Superior temporal gyrus (tissue), 1 donor: ENCODE data around the gene CSF3R.

Source experiments
- DNase-seq: peaks from one replicate; pipeline ENCODE4 v3.0.0-alpha.2; 2016; ENCODE audit errors: extremely low spot score

The CSF3R gene

DNA sequence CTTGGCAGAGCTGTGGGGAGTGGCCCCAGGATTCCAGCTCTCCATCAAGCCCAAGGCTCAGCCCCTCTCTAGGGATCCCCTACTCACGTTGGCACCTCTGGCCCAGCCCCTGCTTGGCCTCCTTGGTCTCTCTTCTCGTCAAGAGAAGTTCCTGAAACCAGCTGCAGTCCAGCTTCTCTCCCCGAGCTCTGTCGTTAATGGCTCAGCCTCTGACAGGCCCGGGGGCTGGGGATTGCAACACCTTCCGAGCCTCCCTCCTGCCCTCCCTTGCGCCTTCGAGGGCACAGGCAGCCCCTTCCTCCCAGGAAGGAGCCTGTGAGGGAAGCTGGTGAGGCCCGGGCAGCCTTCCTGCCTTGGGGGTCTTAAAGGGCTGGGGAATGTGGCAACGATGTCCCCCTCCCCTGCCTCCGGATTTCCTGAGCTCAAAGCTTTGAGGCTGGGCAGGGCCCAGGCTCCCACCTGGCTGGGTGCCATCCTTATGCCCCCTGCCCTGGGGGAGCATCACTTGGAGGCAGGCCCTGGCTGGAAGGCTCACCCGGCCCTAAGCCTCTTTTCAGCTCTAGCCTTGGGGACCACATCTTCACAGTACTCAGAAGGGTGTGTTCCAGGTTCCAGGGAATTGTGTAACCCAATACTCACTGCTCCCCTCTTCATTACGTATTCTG is at the start of gene CSF3R:
CSF3R (minus strand) TSS at position 190 of the 665 bp plus-strand sequence. CDS start 3,417 bp downstream, outside the sequence.
- no peak for DNase-seq

DNA sequence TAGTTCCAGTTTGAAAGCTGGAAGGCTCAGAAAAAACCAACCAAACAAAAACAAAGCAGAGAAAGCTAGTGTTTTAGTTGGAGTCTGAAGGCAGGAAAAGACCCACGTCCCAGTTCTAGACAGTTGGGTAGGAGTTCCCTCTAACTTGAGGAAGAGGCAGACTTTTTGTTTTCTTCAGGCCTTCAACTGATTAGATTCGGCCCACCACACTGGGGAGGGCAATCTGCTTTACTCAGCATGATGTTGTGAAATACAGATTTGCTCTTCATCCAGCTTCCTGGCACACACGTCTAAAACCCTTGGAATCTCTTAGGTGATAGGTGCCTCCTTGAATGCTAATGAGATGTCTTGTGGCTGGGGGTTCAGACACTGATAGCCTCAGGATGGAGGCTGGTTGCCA is 49.1 kb upstream of the CSF3R start:
- DNase-seq: no peak

DNA sequence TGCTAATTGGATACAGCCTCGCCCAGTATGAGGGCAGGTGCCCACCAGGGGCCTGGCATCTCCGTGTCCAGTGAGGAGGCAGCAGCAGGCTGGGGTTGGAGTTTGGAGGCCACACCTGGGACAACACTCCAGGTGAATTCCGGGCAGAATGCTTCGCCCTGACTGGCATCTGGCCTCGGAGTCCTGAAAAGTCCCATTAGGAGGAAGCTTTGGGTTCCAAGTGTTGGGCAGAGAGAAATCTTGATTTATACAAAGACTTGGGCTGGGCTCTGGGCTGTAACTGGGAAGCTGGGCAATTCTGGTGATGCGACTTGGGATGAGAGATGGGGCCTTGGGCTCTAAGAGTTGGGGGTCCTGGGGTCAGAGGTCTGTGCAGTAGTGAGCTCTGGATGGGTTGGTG is 48.1 kb upstream of the CSF3R start:
- DNase-seq: no peak

DNA sequence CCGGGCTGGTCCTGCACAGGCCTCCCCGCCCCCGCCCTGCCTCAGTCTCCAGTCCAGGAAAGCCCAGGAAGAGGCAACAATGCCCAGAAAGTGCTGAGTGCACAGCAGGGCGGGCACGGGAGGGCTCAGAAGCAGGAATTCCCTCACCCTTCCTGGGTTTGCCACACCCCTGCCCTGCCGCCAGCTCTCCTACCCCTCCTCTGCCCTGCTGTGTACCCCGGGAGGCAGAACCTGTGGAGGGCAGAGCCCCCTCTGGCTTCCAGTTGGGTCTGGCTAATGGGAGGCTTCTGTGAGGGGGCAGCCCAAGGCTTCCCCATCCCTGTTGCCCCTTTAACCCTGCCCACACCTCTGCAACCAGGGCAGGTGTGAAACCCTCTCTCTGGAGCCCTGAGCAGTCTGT is 47.5 kb upstream of the CSF3R start:
- no peak for DNase-seq

DNA sequence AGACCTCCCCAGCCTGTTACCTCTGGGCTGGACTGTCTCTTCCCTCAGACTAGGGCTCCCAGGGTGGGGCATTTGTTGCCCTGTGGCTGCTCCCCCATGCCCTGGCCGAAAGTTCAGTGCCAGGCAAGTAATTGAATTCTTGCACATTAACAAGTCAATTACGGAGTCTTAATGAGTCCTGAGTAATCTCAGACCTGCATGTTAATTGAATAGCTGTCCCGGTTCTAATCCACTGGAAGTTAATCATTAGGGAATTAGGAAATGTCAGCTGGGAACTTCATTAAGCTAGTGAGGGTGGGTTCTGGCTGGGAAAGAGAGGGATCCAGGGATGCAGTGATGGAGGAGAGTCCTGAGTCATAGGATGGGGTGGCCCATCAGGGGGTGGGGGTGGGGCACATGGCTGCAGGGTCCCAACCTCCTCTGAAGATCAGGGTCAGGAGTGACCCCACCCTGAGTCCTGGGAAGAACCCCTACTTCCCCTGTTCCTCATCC is 47.1 kb upstream of the CSF3R start:
- no peak for DNase-seq

DNA sequence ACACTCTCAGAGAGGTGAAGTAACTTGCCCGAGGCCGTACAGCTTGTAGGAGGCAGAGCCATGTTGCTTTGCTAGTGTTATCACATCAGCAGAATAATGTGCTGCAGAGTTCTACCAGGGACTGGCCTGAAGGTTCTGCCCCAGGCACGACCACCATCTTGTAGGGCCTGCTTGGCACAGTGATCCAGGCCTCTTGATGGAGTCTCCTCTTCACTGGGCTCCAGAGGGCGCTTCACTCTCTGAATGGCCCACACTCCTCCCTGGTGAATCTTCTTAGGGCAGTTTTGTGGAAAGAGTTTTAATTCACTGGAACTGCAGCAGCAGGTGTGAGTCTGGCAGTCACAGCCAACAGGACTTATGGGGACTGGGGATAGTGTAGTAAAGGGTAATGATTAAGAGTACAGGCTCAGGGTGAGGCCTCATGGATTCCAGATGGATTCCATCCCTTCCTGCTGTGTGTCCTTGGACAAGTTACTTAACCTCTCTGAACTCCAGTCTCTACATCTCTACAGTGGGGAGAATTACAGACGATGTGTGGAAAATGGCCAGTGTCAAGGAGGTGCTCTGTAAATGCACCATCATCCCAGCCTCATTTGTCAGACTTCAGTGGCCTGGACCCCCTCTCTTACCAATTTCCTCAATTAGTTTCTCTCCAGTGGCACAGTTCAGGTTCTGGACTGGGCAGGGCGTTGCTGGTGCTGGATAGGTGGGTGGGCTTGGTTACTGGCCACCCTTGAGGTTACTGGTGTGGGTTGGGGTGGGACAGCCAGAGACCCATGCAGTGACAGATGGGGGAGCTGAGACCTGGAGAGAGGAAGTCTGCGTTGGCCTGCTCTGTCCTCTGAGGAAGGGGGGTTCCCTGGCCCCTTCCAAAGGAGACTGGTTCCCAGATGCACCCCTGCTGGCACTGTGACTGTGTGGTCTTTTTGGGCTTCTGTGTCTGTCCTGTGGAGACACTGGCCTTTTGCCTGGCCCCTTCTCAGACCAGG is 45.9 kb upstream of the CSF3R start:
- DNase-seq: no peak

DNA sequence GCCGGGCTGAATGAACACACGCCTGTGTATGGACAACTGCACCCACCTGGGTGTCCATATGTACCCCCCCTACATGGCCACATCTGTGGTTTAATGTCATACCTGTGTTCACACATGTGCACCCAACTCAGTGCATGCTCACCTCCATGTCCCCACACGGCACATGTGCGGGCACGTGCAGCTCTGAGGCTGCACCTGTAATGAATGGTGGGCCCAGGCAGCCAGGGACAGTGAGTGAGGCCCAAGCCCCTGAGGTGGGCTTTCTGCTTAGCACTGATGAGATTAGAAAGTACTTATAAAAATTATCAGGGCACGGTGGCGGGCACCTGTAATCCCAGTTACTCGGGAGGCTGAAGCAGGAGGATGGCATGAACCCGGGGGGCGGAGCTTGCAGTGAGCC is 42.5 kb upstream of the CSF3R start:
- DNase-seq: no peak

DNA sequence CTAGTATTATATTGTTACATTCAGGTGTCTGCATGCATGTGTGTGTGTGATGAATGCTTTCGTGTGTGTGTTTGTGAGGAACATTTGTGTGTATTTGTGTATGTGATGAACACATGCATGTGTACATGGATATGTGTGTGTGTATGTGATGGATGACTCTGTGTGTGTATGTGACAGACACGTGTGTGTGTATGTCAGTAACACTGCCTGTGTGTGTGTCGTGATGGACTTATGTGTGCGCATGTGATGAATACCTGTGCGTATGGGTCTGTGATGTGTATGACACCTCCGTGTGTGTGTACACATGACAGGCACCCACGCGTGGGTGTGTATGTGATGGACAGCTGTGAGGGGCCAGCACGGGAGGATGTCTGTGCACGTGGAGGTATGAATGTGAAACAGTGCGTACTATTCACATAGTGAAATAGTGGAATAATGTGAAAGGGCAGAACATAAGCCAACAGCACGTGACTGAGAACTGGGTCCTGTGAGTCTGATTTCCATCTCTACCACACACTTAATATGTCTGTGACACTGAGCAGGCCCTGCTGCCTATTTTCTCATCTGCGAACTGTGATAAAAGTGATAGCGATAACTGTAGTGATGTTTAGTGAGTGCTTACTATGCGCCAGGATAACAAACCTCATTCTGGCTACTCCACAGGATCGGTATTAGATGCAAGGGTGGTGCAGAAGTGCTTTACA is 41.8 kb upstream of the CSF3R start:
- no peak for DNase-seq

DNA sequence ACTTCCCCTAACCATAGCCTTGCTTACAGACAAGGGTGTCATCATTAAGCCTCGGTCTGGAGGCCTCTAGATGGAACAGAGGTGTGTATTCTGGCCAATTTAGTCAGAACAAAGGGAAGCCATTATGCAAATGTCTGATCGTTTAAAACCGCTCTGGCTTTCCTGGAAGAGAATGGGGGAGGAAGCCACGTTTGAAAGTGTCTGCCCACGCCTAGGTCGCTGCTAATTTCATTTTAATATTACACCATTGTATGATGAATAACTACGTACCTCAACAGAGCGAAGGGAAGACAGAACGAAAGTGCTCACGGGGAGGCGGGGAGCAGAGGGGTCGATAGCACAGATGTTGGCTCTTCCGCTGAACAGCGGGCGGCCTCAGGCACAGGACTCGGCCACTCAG is 41.1 kb upstream of the CSF3R start:
- no peak for DNase-seq

DNA sequence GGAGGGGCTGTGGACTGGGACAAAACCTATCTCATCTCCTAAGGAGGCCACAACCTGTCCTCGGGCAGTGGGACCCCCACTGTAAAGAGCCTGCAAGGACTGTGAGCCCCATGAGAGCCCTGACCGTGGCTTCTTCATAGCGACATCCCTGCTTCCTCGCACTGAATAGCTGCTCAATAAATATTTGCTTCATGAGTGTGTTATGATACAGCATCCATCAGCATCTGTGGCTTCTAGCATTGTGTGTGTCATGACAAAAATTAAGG is 40.5 kb upstream of the CSF3R start:
- no peak for DNase-seq

DNA sequence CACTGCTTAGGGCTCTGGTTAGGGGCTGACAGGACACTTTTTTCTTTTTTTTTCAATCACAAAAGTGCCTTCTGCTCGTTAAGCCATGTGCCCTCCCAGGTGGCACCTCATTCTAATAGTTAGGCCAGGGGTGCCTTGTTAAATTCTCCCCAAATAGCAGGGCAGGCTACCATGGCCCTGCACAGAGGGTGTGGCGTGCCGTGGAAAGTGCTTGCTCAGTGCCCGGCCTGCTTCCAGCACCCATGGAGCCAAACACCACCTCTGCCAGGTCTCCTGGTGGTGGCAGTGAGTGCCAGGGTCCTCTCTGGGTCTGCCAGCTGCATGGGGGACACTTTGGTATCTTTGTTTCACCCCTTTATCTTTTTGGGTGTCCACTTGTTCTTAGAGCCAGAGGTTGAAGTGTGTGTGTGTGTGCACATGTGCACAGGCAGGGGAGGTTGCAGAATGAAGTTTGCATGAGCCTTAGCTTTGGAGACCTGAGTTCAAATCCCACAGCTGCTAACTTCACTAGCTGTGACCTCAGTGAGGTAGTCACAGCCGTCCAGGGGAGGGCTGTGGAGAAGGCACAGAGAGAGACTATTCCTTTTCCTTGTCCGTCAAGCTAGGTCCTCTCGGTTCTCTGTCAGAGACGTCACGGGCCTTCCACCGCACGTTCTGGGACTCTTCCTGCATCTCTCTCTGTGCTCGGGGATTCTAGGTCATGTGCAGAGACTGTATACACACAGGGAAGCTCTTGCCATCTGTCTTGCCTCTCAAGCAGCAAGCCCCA is 39.9 kb upstream of the CSF3R start:
- DNase-seq: no peak

DNA sequence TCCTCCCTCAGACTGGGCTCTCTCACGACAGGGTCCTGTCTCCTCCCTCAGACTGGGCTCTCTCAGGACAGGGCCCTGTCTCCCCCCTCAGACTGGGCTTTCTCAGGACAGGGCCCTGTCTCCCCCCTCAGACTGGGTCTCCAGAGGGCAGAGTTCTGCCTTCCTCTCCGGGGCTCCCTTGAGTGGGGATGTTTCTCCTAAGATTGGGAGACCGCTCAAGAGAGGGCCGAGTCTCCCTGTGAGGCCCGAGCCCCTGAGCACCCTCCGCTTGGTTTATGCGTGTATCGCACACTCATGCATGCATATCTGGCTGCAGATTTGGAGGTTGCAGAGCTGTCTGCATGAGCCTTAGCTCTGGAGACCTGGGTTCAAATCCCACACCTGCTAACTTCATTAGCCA is 39.3 kb upstream of the CSF3R start:
- no peak for DNase-seq

DNA sequence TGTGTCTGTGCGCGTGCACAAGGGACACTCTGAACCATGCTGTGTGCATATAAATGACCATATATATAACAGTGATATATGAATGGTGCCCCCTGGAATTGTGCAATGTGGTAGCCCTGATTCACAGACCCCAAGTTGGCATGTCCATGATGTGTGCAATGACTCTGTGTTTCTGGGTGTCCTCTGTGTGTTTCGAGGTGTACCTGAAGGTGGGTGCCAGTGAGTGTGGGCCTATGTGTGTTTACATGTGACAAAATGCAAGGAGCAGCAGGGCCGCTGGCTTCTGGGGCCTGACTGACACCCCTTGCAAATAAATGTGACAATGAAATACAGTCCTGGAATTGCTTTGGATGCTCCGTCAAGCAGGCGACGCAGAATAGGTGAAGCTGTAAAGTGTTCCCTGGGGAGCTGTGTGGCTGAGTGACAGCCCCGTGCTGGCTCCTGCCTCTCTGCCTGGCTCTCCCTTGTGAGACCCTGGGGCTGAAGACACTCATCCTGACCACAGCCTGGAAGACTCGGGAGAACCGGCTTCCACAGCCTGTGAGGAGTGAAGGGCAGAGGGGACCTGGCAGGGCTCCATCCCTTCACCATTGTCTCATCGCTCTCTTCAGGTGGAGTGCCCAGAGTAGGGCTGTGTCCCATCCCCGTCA is 38.2 kb upstream of the CSF3R start:
- DNase-seq: no peak

DNA sequence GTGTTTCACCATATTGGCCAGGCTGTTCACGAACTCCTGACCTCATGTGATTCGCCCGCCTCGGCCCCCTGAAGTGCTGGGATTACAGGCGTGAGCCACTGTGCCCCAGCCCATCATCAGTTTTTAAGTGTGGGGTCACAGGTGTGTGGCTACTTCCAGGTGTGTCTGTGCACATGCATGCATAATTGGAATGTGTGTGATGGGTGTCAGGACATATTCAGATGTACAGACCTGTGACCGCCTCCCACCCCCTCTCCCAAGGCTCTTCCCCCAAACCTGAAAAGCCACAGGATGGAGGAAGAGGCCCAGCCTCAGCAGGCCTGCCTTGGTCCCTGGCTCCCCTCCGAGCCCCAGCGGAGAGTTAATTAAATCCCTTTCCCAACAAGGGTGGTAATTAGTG is 37.3 kb upstream of the CSF3R start:
- DNase-seq: no peak

DNA sequence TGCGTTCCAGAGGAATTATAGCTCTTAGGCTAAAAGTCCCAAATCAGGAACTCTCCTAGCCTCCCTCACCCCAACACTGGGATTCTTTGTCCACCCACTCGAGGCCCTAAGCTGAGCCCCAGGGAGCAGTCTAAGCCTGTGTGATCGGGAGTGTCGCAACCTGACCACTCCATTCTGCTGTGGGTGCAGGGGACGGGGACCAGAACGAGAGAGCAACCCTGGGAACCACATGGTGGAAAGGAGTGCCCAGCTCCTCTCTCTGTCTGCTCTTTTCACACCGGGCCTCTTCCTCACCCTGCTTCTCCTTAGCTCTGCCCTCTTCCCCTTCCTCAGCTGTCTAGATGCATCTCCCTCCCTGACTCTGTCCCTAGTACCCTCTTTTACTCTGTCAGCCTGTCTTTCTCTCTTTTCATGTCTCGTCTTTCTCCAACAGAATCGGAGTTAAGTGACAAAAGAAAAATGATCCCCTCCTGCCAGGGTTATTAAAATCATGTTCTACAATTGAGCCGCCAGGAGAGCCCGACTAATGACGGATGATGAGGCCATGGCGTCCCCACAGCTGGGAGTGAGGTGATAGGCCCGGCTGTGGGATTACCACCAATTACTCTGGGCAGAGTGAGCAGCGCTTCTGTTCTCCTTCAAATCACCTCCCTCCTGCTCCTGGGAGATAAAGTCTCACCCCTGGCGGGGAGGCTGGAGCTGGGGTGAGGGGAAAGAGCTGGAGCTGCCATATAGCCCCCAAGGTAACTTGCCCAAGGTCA is 34.5 kb upstream of the CSF3R start:
- DNase-seq: no peak

DNA sequence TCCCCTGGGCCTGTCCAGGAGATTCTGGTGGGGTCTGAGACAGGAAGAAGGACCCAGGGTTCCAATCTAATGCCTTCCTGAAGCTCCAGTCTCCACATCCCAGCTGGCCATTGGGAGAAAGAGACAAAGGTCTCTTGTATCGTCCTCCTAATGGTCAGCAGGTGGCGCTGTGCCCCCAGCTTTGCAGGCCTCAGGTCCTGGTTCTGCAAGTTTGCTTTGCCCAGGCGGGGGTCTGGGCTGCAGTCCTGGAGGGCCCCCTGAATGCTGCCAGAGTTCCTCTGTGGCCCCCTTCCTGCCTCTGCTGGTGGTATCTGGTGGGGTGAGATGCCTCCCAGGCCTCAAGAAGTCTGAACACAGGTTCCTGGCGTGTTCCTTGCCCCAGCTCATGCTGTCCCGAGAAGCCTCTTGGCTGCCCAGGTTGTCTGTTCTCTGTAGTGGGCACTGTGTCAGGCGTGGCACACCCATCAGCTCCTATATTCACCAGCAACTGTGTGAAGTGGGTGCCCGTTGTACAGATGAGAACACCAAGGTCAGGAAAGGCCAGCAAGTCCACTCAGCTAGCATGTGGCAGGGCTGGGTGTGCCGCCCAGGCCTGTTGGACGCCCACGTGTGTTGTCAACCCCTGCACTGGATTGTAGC is 33.8 kb upstream of the CSF3R start:
- peak; percentile 73 for DNase-seq

DNA sequence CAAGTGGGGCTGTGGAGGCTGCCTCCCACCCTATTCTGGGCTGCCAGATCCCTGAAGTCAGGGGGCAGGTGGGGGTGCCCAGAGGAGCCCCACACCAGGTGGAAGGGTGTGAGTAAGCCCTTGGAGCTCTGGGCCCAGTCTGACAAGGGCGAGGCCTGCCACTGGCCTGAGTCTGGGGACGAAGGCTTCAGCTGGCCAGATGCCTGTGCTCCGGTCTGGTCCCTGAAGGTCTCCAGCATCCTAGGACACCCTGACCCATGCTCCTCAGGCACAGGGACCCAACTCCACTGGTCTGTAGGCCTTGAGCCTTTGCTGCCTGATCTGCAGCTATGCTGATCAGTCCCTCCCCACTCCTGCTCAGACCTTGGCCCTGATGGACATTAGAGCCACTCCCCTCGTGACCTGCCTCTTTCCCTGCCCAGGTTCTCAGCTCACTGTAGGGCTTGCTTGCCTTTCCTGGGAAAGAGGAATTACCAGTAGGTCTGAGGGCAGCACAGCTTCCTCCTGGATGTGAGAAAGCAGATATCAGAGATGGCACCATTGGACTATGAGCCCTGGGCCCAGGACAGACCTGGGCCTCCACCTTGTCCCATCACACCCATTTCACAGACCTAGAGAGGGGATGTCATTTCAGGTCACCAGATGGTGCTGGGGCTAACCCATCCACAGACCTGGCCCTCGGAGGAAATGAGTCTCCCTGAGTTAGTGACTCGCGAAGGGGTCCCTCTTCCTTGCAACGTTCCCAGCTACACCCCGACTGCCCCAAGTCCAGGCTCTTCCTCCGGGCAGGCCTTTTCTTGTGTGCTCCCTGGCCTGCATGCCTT is 32.8 kb upstream of the CSF3R start:
- no peak for DNase-seq

DNA sequence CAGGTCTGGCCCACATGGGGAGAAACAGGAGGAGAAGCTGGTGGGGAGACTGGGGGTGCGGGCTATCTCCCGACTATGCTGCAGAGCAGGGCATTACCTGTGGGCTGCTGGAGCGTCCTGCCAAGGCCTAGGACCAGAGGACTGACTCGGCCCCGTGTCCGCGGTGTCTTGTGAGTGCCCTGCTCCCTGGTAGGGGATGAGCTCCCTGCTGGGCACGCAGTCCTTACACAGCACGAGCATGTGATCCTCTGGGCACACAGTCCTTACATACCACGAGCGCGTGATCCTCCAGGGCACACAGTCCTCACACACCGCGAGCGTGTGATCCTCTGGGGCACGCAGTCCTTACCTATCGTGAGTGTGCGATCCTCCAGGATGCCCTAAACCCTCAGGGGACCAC is 31.8 kb upstream of the CSF3R start:
- no peak for DNase-seq
